Fibroblast of skin of right biceps (primary cell): ENCODE results near the gene ING4.

ENCODE experiments used
- DNase-seq: peaks from one replicate; pipeline ENCODE4 v3.0.0-alpha.2; 2013

ING4 gene

GRCh38 chr12:6605421-6606330 is 57.2 kb downstream of the ING4 start:
- DNase-seq, result peak; percentile 38

GRCh38 chr12:6604259-6605029 is 58.5 kb downstream of the ING4 start:
- DNase-seq, result peak; percentile 66

- peak; percentile 53 for DNase-seq
Measured at GRCh38 chr12:6603095-6603567, 59.8 kb downstream of the ING4 start.

GRCh38 chr12:6602526-6602925 is 60.4 kb downstream of the ING4 start:
- DNase-seq, result no peak
